NCI-H1105 treated with DMSO at 0.1 percent for 48 hours (cell line): ENCODE data around the gene IDH3A.

Source experiments
- DNase-seq: peaks from one replicate; lab custom pipeline; 2025; lab: John Stamatoyannopoulos, UW

The IDH3A gene

DNA sequence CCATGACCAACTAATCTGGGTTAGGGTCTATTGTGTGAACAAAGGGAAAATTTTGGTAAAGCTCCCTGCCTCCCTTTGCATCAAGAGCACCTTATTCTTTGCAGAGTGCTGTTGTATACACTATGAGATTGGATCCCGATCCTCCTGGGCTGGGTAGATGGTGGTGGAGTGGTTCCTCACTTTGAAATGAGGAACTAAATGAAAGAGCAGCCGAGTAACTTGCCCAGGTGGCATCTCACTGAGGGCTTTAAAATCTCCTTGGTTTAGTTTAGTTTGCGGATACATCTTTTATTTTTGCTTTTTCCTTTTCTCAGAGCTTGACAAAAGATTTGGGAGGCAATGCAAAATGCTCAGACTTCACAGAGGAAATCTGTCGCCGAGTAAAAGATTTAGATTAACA, 19.4 kb downstream of the IDH3A start:
- no peak for DNase-seq

DNA sequence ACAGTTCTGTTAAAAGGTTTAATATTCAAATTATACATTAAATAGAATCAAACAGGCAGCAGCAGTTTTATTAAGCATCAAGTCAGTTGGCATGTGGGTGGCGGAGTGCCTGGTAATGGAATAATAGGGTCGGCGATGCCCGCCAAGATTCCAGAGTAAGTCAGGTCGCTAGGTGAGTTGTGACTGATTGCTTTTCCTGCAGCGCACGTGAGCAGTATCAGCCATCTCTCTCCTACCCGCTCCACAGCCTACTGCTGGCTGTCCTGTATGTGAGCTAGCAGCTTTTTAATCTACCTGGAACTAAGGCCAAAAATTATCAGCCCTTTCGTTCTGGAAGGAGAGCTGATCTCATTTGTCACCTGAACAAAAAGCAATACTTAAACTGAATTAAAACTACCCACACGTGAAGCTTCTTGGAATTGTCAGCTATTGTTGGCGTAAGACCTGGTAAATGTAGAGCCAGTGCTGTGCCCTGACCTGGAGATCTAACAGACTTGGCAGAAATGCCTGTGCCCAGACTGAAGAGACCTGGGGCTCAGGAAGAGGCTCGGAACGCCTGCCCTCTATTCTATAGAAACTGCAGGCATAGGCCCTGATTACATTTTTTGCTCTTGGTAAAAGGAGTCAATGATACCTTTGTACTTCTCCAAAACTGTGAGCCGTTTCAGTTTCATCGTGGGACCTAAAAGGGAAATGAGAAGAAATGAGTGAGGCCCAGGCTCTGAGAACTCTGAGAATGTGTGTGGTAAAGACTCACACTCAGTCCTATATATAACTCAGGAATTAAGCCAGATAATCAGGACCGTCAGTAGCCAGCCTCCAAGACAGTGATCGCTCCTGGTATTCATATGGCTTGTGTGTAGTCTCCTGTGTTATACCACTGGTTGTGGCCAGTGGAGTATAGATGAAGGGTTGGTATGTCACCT, 21.9 kb downstream of the IDH3A start:
- no peak for DNase-seq

DNA sequence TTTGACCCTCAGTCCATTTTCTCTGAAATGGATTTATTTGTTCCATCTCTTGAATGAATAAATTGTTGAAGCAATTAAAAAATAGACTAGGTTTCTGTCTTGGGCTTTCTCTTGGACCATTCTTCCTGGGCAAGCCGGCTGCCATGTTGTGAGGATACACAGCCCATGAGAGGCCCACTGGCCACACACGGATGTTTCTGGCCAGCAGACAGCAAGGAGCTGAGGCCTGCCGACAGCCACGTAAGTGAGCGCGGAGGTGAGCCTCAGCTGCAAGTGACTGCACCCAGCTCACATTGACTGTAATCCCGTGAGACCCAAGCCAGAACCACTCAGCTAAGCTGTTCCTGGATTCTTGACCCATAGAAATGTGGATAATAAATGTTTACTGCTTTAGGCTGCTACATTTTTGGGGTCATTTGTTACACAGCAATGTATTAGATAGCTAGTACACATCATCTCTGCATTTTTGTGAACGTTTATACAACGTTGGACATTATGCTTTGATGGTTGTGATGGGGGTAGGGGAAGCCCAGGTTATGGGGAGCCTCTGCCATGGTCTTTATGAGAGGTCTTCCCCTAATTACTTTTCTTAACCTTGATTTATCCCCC, 22.8 kb downstream of the IDH3A start:
- no peak for DNase-seq

GRCh38 chr15:78174401-78174800, 25.2 kb downstream of the IDH3A start:
- no peak for DNase-seq

DNA sequence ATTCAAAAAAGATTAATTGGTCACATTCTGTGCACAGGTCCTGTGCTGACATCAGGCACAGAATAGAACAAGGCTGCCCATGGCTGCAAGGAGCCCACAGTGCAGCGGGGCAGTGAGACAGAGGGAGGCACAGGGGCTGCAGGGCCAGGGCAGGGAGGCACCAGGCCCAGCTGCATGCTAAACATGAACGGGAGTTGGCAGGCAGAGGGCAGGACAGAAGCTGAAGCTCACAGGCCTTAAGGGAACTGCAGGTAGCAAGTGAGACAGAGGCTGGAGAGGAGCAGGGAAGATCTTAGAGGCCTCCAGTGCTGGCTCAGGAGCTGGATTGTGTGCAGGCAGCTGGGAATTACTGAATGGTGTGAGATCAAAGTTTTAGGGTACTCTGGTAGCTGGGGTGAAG, 26.2 kb downstream of the IDH3A start:
- DNase-seq, result no peak

GRCh38 chr15:78177447-78177873, 28.3 kb downstream of the IDH3A start:
- DNase-seq, result no peak

DNA sequence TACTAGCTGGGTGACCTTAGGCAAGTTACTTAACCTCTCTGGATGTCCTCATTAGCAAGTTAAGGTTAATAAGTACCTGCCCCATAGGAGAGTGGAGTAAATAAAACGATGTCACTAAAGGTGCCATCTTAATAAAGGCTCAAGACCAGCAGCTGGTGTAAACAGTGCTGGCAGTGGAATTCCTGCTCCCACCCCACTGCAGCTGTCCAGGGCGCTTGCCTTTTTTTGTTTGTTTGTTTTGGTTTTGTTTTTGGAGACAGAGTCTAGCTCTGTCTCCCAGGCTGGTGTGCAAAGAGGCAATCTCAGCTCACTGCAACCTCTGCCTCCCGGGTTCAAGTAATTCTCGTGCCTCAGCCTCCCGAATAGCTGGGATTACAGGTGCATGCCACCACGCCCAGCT, 28.9 kb downstream of the IDH3A start:
- no peak for DNase-seq

GRCh38 chr15:78179286-78179840, 30.2 kb downstream of the IDH3A start:
- no peak for DNase-seq

- no peak for DNase-seq
These were observed 30.7 kb downstream of the IDH3A start for GRCh38 chr15:78179906-78180305.

DNA sequence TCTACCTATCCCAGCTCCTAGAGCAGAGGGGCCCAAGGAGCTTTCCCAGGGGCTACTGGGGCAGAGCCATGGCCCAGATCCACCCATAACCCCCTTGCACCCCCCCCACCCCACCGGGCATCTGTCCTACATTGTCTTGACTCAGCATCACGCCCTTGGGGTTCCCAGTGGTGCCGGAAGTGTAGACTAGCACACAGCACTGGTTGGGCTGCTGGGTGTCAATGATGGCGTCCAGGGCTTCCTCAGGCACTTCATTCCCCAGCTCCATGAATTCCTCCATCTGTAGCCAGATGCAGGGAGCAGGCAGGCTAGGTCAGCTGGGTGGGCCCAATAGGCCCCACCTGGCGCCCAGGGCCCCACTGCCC, 33.2 kb downstream of the IDH3A start:
- DNase-seq, result no peak

GRCh38 chr15:78182821-78183220, 33.7 kb downstream of the IDH3A start:
- no peak for DNase-seq

GRCh38 chr15:78192826-78193594, 43.8 kb downstream of the IDH3A start:
- DNase-seq, result no peak

- no peak for DNase-seq
These were observed 44.8 kb downstream of the IDH3A start for GRCh38 chr15:78193731-78194567.

- no peak for DNase-seq
These were observed 45.4 kb downstream of the IDH3A start for GRCh38 chr15:78194568-78194925.

- peak; percentile 3 for DNase-seq
These were observed 46.6 kb downstream of the IDH3A start for GRCh38 chr15:78195735-78196201.

DNA sequence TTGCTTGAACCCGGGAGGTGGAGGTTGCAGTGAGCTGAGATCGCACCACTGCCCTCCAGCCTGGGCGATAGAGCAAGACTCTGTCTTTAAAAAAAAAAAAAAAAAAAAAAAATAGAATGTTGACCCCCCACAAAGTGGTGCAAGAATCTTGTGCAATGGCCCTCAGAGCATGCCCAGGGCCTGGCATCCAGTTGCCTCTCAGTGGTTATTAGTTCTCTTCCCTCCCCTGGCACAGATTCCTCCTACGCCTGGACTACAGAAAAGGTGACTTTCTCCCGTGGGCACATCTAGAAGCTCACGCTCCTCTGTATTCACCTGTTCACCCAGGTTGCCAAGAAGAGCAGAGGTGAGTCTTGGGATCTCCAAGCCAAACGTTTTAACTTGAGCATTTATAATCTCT, 48.5 kb downstream of the IDH3A start:
- no peak for DNase-seq

DNA sequence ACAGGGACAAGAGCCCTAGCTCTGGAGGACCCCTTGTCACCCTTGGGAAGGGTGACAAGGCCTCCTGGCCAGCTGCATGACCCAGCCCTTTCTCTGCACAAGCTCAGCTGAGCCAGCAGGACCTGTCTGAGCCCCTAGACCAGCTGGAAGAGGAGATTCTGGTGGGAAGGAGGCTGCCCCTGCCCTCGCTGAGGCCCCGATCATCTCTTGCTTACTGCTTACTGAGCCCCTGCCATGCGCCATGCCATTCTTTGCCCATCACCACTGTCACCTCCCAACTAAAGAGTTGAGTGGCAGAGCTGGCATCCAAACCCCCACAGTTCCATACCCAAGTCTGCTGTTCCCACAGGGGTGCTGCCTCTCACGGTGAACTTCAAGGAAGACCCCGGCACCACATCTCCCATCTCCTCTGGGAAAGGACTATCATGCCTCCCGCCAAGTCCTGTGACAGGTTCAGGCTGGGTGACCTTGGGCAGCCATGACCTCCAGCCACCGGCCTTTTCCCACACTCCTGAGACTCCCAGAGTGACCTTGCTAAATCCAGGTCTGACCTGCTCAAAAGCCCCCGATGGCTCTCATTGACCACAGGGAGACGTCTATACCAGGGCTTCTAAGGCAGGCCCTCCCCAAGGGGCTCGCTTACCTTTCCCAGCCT, 51.2 kb downstream of the IDH3A start:
- DNase-seq, result no peak

- DNase-seq, result no peak
These were observed 52.4 kb downstream of the IDH3A start for GRCh38 chr15:78201281-78202190.

GRCh38 chr15:78203346-78204225, 54.4 kb downstream of the IDH3A start:
- DNase-seq, result no peak
